ENCODE data around the gene GTPBP2.

GTPBP2 gene

DNA sequence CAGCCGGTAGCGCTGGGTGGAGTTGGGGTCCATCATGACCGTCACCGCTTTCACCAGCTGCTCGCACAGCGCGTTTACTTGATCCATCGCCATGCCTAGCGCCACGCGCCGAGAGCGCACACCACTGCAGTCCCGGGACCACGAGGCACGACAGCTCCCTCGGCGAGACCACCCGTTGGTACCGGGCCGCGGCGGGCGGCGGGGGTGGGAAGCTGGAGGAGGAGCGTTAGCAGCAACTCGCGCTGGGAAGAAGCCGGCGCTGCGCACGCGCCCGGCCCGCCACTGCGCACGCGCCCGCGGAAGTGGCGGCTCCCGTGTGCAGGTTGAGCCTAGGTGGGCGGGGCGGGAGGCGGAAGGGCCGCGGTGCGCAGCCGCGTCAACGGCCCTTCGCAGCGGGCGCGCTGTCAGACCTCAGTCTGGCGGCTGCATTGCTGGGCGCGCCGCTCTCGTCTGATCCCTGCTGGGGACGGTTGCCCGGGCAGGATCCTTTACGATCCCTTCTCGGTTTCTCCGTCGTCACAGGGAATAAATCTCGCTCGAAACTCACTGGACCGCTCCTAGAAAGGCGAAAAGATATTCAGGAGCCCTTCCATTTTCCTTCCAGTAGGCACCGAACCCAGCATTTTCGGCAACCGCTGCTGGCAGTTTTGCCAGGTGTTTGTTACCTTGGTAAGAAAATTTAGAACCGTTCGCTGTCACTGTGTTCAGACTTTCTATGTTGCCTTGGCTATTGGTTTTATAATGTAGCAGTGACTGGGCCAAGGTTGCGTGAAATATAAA, 53.1 kb downstream of the GTPBP2 start, which contains the start of the genes POLH and XPO5:
Gene POLH, plus strand, starts transcription at position 414 of the 780 bp plus-strand sequence. CDS start 6,135 bp downstream, outside the sequence.
Gene XPO5, minus strand, starts transcription at position 267 of the 780 bp plus-strand sequence. Its CDS starts 174 bp downstream, at position 93.
- DNase-seq (ENCODE audit: low read depth in 2 of 2): peak; percentile 80 to 89

DNA sequence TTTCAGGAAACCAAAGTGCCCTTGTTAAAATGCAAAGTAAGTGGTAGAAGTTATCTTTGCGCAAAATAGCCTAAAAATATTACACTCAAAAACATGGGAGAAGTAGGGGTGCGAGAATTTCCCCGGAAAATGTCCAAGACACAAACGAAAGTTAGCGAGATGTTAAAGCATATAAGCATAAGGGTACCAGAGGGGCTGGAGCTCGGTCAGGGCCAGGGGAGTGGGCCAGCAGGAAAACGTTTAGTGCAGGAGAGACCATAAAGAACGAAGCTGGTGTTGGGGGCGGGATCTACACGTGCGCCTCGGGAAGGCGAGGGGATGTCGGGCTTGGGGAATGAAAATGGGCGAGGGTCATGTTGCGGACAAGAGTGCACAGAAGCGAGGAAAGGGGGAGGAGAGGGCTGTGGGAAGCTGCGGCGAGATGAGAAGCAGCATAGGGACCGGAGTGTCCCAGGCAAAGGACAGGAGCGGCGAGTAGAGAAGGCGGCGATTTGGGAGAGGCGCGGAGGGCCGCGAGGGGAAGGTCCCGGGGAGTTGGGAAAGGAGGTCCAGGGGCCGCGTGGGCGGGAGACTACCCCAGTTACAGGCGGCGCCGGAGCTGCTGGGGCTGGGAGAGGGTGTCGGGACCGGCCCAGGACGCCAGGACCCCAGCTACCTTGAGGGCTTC, 53.8 kb downstream of the GTPBP2 start:
- peak; percentile 1 to 27 for DNase-seq (ENCODE audit: low read depth in 2 of 2)

DNA sequence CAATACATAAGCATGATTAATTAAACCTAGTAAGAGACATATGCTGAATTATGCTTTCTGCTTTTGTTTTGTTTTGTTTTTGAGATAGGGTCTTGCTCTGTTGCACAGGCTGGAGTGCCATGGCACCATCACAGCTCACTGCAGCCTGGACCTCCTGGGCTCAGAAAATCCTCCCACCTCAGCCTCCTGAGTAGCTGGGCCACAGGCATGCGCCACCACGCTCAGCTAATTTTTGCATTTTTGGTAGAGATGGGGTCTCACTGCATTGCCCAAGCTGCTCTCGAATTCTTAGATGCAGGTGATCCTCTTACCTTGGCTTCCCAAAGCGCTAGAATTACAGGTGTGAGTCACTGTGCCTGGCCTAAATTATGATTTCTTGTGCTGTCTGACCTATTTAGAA, 57.0 kb downstream of the GTPBP2 start:
- no peak for DNase-seq (ENCODE audit: low read depth in 2 of 2)

DNA sequence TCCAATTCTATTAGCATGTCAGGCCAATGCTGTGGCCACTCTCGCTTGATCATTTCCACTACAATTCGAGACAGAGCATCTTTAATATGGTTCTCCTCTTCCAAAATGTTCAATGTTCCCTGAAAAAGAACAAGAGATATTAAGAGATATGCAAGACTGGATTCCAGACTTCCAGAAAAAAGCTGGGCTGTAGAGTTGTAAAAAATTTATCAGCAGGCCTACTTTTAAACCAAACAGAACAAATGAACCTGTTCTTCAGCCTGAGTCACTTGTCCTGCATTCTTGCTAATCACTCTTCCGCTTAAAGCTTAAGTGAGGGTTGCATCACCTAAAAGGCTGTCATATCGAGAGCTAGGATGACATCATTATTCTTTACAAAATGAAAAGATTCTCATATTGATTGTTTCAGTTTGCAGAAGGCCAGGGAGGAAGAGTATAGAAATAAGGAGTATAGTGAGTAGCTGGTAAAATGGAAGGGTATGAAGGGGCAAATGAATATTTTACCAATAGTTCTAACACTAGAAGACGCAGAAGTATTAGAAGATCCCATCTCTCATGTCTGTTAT, 58.1 kb downstream of the GTPBP2 start:
- DNase-seq (ENCODE audit: low read depth in 2 of 2): no peak
